ENCODE measurements around the gene GCN1.

- no peak for TF ChIP-seq EZH2phosphoT487 (IDR thresholded peaks at IDR 0.05; ENCODE audit: low read depth, severe bottlenecking, unreplicated experiment)
- TF ChIP-seq CTCF (IDR thresholded peaks at IDR 0.05; ENCODE audit: poor library complexity), result no peak
- TF ChIP-seq EZH2 (IDR thresholded peaks at IDR 0.05; ENCODE audit: borderline replicate concordance), result no peak
Observed at GRCh38 chr12:120132863-120133385, 61.6 kb downstream of the GCN1 start.
